PC-9 (cell line): Measurements from ENCODE around the gene RPS29. TPM values are rescaled to one million over a fixed set of nuclear protein-coding genes. Genes with fewer than 3 reads are reported as not detected.
"Not testable (repeated sequence)": the region's sequence is repeated elsewhere in the genome, so short reads cannot be mapped to it uniquely, and the experiment has no call there.

ENCODE experiments used
- BruUV-seq: library from RNA; stranded (reverse); fragments of 400-500 nt; replicated peaks from 2 replicates; lab custom pipeline; 2021; lab: Mats Ljungman, UMichigan
- CTCF ChIA-PET: fragments of 300-600 bp; sonication (Branson Sonifier 250); formaldehyde crosslinking; loops from one replicate; lab custom pipeline; 2022; ENCODE audit warnings: antibody characterized with exemption; lab: Charles Lee
- POLR2A ChIA-PET: fragments of 300-600 bp; sonication (Branson Sonifier 250); formaldehyde crosslinking; loops from one replicate; lab custom pipeline; 2022; ENCODE audit warnings: antibody characterized with exemption; ENCODE audit not compliant: unreplicated experiment; lab: Charles Lee
- DNase-seq, 2 experiments: peaks; one replicate each; pipeline versions ENCODE4 v3.0.0 to v3.0.0-alpha.2; 2015 to 2022; ENCODE audit warnings: mixed read lengths in 1 of 2
- H2AFZ ChIP-seq: fragments of 200-600 bp; sonication (generic); 2 replicates; pipeline ENCODE4 v1.8.1; 2017; ENCODE audit warnings: antibody characterized with exemption
- H3F3A ChIP-seq: fragments of 200-600 bp; sonication (generic); 2 replicates; pipeline ENCODE4 v1.8.1; 2017; ENCODE audit warnings: antibody characterized with exemption, mild to moderate bottlenecking, low read depth; ENCODE audit not compliant: insufficient read depth
- H3K27ac ChIP-seq: fragments of 200-600 bp; sonication (generic); 2 replicates; pipeline ENCODE4 v1.6.1; 2016; ENCODE audit warnings: mixed run types
- H3K27me3 ChIP-seq: fragments of 200-600 bp; sonication (generic); 2 replicates; pipeline ENCODE4 v1.6.1; 2016; ENCODE audit warnings: low read depth, mixed run types; ENCODE audit not compliant: insufficient read depth
- H3K36me3 ChIP-seq: fragments of 200-600 bp; sonication (generic); 2 replicates; pipeline ENCODE4 v1.6.1; 2016; ENCODE audit warnings: low read depth, mixed run types
- H3K4me1 ChIP-seq: fragments of 200-600 bp; sonication (generic); replicated peaks from 2 replicates; pipeline ENCODE4 v1.6.1; 2016; ENCODE audit warnings: mixed run types; ENCODE audit not compliant: insufficient read depth
- H3K4me2 ChIP-seq: fragments of 200-600 bp; sonication (generic); 2 replicates; pipeline ENCODE4 v1.6.1; 2017; ENCODE audit warnings: mixed run types
- H3K4me3 ChIP-seq: fragments of 200-600 bp; sonication (generic); 2 replicates; pipeline ENCODE4 v1.6.1; 2016; ENCODE audit warnings: mixed run types
- H3K79me2 ChIP-seq: fragments of 200-600 bp; sonication (generic); 2 replicates; pipeline ENCODE4 v1.6.1; 2017; ENCODE audit warnings: low read depth, mixed run types
- H3K9me2 ChIP-seq: fragments of 200-600 bp; sonication (generic); 2 replicates; pipeline ENCODE4 v1.8.1; 2017; ENCODE audit warnings: mild to moderate bottlenecking; ENCODE audit not compliant: insufficient read depth
- H3K9me3 ChIP-seq: fragments of 200-600 bp; sonication (generic); 2 replicates; pipeline ENCODE4 v1.8.1; 2016; ENCODE audit warnings: low read depth; ENCODE audit not compliant: insufficient read depth
- H4K20me1 ChIP-seq: fragments of 200-600 bp; sonication (generic); 2 replicates; pipeline ENCODE4 v1.8.1; 2017; ENCODE audit not compliant: insufficient read depth
- CTCF ChIP-seq: fragments of 200-600 bp; sonication (generic); conservative IDR thresholded peaks from 2 replicates; pipeline ENCODE4 v1.6.1; 2017; ENCODE audit warnings: mixed run types, antibody characterized with exemption, mild to moderate bottlenecking, moderate library complexity
- EZH2 ChIP-seq: fragments of 200-600 bp; sonication (generic); IDR thresholded peaks from 2 replicates; pipeline ENCODE4 v1.8.0; 2017; ENCODE audit warnings: antibody characterized with exemption, low read depth
- intact Hi-C: fragments of 100-400 bp; cut with micrococcal nuclease; formaldehyde crosslinking; loops from one replicate; pipeline ENCODE4 v1.10.0; 2022; ENCODE audit not compliant: unreplicated experiment
- total RNA-seq: library from RNA; stranded (reverse); gene quantifications from 2 replicates; pipeline ENCODE4 v1.2.3, GENCODE V29; 2021

Gene RPS29
- total RNA-seq, 1 experiment from 2014 or later: 1,294 TPM

GRCh38 chr14:49593016-49593415, 6.8 kb upstream of the RPS29 start:
- no peak overlapping the region for H2AFZ ChIP-seq
- no peak overlapping the region for H3K4me3 ChIP-seq
- no peaks in the 10 kb centered on the region for H3K27me3 ChIP-seq
- H3K9me3 ChIP-seq: no peaks in the 10 kb centered on the region
- H3K9me2 ChIP-seq: no peaks in the 10 kb centered on the region
- ChIA-PET CTCF (no interaction called here), POLR2A (no interaction called here)
- H3K4me2 ChIP-seq: no peak overlapping the region
- DNase-seq: no peak
- H4K20me1 ChIP-seq: no peaks in the 10 kb centered on the region
- peaks cover 11% of the 10 kb centered on the region; the same call in 1 of the 2 replicates for H3F3A ChIP-seq
- intact Hi-C loops: no loop called here
- BruUV-seq: no TSS peak
- no peak for TF ChIP-seq CTCF
- TF ChIP-seq EZH2: no peak
- peaks cover 19% of the 10 kb centered on the region for H3K79me2 ChIP-seq
- H3K36me3 ChIP-seq: no peaks in the 10 kb centered on the region; the same call in 1 of the 2 replicates
- peaks cover 14% of the 10 kb centered on the region for H3K4me1 ChIP-seq
- H3K27ac ChIP-seq: no peak overlapping the region

GRCh38 chr14:49589387-49589786, 3.2 kb upstream of the RPS29 start:
- Histone ChIP-seq H3K36me3 (peaks cover 13% of the 10 kb centered on the region), H4K20me1 (peaks cover 7% of the 10 kb centered on the region), H3F3A (peaks cover 30% of the 10 kb centered on the region; the same call in 1 of the 2 replicates), H2AFZ (no peak overlapping the region), H3K79me2 (peaks cover 18% of the 10 kb centered on the region), H3K27me3 (no peaks in the 10 kb centered on the region), H3K9me2 (no peaks in the 10 kb centered on the region), H3K4me3 (no peak overlapping the region), H3K4me1 (peaks cover 9% of the 10 kb centered on the region), H3K9me3 (no peaks in the 10 kb centered on the region), H3K27ac (no peak overlapping the region), H3K4me2 (no peak overlapping the region)
- DNase-seq: no peak
- intact Hi-C loops: loop anchor here (5.0 to 10.0 kb wide), 3 partner anchors 33 to 125 kb away; partner anchors contain the start of genes MGAT2 and RPL36AL
- ChIA-PET CTCF (no interaction called here), POLR2A (interaction anchor here (0.7 kb wide), 1 partner anchor 45 kb away, joined by 4 read pairs; no protein-coding TSS in a partner anchor)
- no peak for TF ChIP-seq EZH2
- no TSS peak for BruUV-seq

GRCh38 chr14:49586673-49587460, 687 bp upstream of the RPS29 start:
- Histone ChIP-seq H3K9me3 (no peaks in the 10 kb centered on the region), H3K4me1 (peaks cover 32% of the 10 kb centered on the region), H3K79me2 (peaks cover 44% of the 10 kb centered on the region), H4K20me1 (peaks cover 32% of the 10 kb centered on the region), H3K27me3 (no peaks in the 10 kb centered on the region), H3K4me3 (peak overlapping the region; percentile 49), H3K27ac (peak overlapping the region; percentile 85), H3K9me2 (no peaks in the 10 kb centered on the region), H3K36me3 (peaks cover 36% of the 10 kb centered on the region), H2AFZ (peak overlapping the region; percentile 54), H3F3A (peaks cover 52% of the 10 kb centered on the region), H3K4me2 (peak overlapping the region; percentile 63)
- peak in 1 of 2 experiments; percentile 77 for DNase-seq
- no peak for TF ChIP-seq EZH2
- TF ChIP-seq CTCF: peak; percentile 87
- CTCF ChIA-PET: interaction anchor here (0.7 to 1.9 kb wide), 4 partner anchors 12 to 204 kb away, joined by 3 to 6 read pairs (median 4); partner anchors contain the start of genes LRR1, MGAT2 and RPL36AL
- no TSS peak for BruUV-seq
- POLR2A ChIA-PET: interaction anchor here (0.5 to 0.8 kb wide), 5 partner anchors 12 to 1481 kb away, joined by 3 to 5 read pairs (median 4); partner anchors contain the start of genes LRR1, MGAT2 and RPL36AL
- intact Hi-C loops: loop anchor here (2.0 to 10.0 kb wide), 4 partner anchors 35 to 122 kb away; partner anchors contain the start of genes DNAAF2, MGAT2 and RPL36AL

- Histone ChIP-seq H3K4me1 (peaks cover 32% of the 10 kb centered on the region), H3K27ac (peak overlapping the region; percentile 85), H3K4me3 (peak overlapping the region; percentile 97), H3K4me2 (peak overlapping the region; percentile 79), H3F3A (peaks cover 69% of the 10 kb centered on the region), H4K20me1 (peaks cover 47% of the 10 kb centered on the region), H3K79me2 (peaks cover 61% of the 10 kb centered on the region), H3K36me3 (peaks cover 42% of the 10 kb centered on the region)
- H3K9me3 ChIP-seq, DNase-seq, H3K9me2 ChIP-seq, H3K27me3 ChIP-seq, BruUV-seq, H2AFZ ChIP-seq: not testable (repeated sequence)
- POLR2A ChIA-PET: interaction anchor here (0.6 to 0.7 kb wide), 2 partner anchors 15 to 143 kb away, joined by 3 to 27 read pairs; no protein-coding TSS in a partner anchor
- CTCF ChIA-PET: interaction anchor here (0.7 kb wide), 1 partner anchor 124 kb away, joined by 3 read pairs; no protein-coding TSS in a partner anchor
- intact Hi-C loops: loop anchor here (5.0 to 10.0 kb wide), 3 partner anchors 37 to 120 kb away; partner anchors contain the start of genes MGAT2 and RPL36AL
Observed at GRCh38 chr14:49584981-49585640, 1.1 kb downstream of the RPS29 start.
